RWPE2 (cell line): ENCODE measurements around the gene SLC24A3.

Experiments used
- ATAC-seq: fragments of 200-7000 bp; cut with Tn5 transposase; 3 replicates; pipeline ENCODE4 v1.9.1; 2021; ENCODE audit warnings: low read depth
- DNase-seq: peaks from one replicate; pipeline ENCODE4 v3.0.0-alpha.2; 2020; ENCODE audit warnings: low spot score
- H3K27ac ChIP-seq: fragments of 450-650 bp; 2 replicates; pipeline ENCODE4 v1.5.1; 2017; ENCODE audit warnings: mild to moderate bottlenecking; ENCODE audit not compliant: poor library complexity, severe bottlenecking
- H3K27me3 ChIP-seq: fragments of 250-450 bp; sonication (Bioruptor Pico); 2 replicates; pipeline ENCODE4 v1.5.1; 2021; ENCODE audit warnings: mild to moderate bottlenecking, moderate library complexity; ENCODE audit not compliant: insufficient read depth, poor library complexity, severe bottlenecking
- H3K36me3 ChIP-seq: fragments of 250-450 bp; sonication (Bioruptor Pico); 2 replicates; pipeline ENCODE4 v1.5.1; 2020; ENCODE audit warnings: low read depth, mild to moderate bottlenecking, moderate library complexity
- H3K4me1 ChIP-seq: fragments of 250-450 bp; sonication (Bioruptor Pico); 2 replicates; pipeline ENCODE4 v1.5.1; 2021; ENCODE audit warnings: mild to moderate bottlenecking, moderate library complexity; ENCODE audit not compliant: insufficient read depth, poor library complexity, severe bottlenecking
- H3K4me3 ChIP-seq: fragments of 250-450 bp; sonication (Bioruptor Pico); 2 replicates; pipeline ENCODE4 v1.5.1; 2021; ENCODE audit warnings: mild to moderate bottlenecking, moderate library complexity; ENCODE audit not compliant: severe bottlenecking
- H3K9me3 ChIP-seq: fragments of 250-450 bp; sonication (Bioruptor Pico); 2 replicates; pipeline ENCODE4 v1.5.1; 2021; ENCODE audit warnings: mild to moderate bottlenecking, moderate library complexity; ENCODE audit not compliant: severe bottlenecking
- TF ChIP-seq, protein P1 (sequence below): fragments of 450-650 bp; IDR thresholded peaks from one replicate; pipeline ENCODE4 v1.5.1; 2017; ENCODE audit warnings: mild to moderate bottlenecking, moderate library complexity; ENCODE audit not compliant: poor library complexity, severe bottlenecking

The SLC24A3 gene

DNA sequence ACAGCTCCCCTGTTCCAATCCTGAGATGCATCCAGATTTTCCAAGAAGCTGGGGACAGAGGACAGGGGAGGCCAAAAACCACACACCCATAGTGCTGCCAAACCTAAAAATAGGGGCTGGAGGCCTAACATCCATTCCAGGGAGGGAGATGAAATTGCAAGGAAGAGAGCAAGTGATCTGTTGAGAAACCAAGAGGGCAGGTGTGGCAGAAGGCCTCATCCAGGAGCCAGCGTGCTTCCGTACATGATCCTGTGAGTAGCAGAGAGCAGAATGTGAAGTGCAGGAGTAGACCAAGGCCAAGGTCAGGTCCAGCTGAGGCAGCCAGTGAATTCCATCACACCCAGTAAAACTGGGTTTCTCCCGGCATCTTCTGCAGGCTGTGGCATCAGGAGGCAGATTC lies 377.9 kb downstream of the SLC24A3 start:
- TF ChIP-seq, protein P1, sequence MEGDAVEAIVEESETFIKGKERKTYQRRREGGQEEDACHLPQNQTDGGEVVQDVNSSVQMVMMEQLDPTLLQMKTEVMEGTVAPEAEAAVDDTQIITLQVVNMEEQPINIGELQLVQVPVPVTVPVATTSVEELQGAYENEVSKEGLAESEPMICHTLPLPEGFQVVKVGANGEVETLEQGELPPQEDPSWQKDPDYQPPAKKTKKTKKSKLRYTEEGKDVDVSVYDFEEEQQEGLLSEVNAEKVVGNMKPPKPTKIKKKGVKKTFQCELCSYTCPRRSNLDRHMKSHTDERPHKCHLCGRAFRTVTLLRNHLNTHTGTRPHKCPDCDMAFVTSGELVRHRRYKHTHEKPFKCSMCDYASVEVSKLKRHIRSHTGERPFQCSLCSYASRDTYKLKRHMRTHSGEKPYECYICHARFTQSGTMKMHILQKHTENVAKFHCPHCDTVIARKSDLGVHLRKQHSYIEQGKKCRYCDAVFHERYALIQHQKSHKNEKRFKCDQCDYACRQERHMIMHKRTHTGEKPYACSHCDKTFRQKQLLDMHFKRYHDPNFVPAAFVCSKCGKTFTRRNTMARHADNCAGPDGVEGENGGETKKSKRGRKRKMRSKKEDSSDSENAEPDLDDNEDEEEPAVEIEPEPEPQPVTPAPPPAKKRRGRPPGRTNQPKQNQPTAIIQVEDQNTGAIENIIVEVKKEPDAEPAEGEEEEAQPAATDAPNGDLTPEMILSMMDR, result no peak
- no peak overlapping the region for H3K4me3 ChIP-seq
- ATAC-seq (no peak), DNase-seq (no peak)
- H3K36me3 ChIP-seq, result no peaks in the 10 kb centered on the region
- H3K4me1 ChIP-seq, result no peaks in the 10 kb centered on the region
- no peaks in the 10 kb centered on the region for H3K9me3 ChIP-seq
- H3K27me3 ChIP-seq, result no peaks in the 10 kb centered on the region
- no peak overlapping the region for H3K27ac ChIP-seq

DNA sequence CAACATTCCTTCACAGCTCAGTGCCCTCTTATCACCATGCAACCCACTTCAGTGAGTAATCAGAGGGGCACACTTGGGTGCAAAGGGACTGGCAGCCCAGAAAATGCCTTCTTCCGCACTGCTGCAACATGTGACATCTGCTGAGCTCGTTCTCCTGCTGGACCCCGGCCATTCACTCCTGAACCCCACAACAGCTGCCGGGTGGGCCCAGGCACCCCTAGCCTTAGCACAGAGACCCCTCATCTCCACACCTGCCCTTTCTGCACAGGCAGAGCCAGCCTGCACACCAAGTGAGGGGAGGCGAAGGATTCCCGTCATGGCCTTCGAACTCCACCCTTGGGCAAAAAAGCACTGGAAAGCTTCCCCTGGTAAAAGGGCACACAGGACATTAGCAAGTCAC lies 381.3 kb downstream of the SLC24A3 start:
- TF ChIP-seq, protein P1, result no peak
- no peak overlapping the region for H3K4me3 ChIP-seq
- no peaks in the 10 kb centered on the region for H3K36me3 ChIP-seq
- ATAC-seq (no peak), DNase-seq (no peak)
- H3K27me3 ChIP-seq, result no peaks in the 10 kb centered on the region
- no peaks in the 10 kb centered on the region for H3K9me3 ChIP-seq
- no peak overlapping the region for H3K27ac ChIP-seq
- no peaks in the 10 kb centered on the region for H3K4me1 ChIP-seq

- H3K36me3 ChIP-seq, result no peaks in the 10 kb centered on the region
- H3K4me3 ChIP-seq, result no peak overlapping the region
- H3K27me3 ChIP-seq, result no peaks in the 10 kb centered on the region
- TF ChIP-seq, protein P1, result no peak
- no peaks in the 10 kb centered on the region for H3K9me3 ChIP-seq
- H3K4me1 ChIP-seq, result no peaks in the 10 kb centered on the region
- DNase-seq (no peak), ATAC-seq (no peak)
- no peak overlapping the region for H3K27ac ChIP-seq
Observed at GRCh38 chr20:19594896-19595295, 382.5 kb downstream of the SLC24A3 start.

DNA sequence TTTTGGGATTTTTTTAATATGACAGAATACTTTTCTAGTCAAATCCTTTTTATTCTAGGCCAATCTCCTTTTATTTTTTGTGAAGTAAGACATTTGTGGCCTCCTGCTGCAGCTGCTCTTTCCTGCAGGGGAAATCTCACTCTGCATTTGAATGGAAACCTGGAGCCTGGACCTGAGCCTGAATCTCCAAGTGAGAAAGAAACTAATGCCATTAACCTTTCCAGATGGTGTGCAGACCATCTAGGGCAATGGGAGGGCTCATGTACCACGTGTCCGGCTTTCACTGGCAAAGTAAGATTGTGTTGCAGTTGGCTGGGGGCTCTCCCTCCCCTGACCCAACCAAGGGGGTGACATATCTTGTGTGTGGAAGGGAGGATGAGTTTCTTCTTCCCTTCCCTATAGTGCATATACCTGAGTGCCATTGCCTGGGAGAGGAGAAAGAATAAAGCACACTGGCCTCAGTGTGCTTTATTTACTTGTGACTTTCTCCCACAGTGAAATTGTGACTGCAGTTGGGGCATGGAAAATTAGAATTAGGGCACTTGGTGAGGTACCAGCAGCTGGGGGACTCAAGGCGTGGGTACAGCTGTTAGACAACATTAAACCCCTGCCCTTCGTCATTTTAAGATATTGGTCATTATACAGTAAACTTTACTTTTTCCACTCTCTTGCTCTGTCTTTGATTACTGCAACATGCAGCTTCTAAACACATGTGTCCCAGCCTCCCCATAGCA lies 385.8 kb downstream of the SLC24A3 start:
- H3K27me3 ChIP-seq, result no peaks in the 10 kb centered on the region
- no peak overlapping the region for H3K4me3 ChIP-seq
- H3K36me3 ChIP-seq, result no peaks in the 10 kb centered on the region
- H3K9me3 ChIP-seq, result no peaks in the 10 kb centered on the region
- no peak overlapping the region for H3K27ac ChIP-seq
- TF ChIP-seq, protein P1, result no peak
- no peak for DNase-seq
- no peaks in the 10 kb centered on the region for H3K4me1 ChIP-seq
- ATAC-seq, result no peak

GRCh38 chr20:19599200-19599599 lies 386.8 kb downstream of the SLC24A3 start:
- no peak overlapping the region for H3K27ac ChIP-seq
- TF ChIP-seq, protein P1, result no peak
- no peak for DNase-seq
- ATAC-seq, result no peak
- no peaks in the 10 kb centered on the region for H3K9me3 ChIP-seq
- no peak overlapping the region for H3K4me3 ChIP-seq
- H3K27me3 ChIP-seq, result no peaks in the 10 kb centered on the region
- no peaks in the 10 kb centered on the region for H3K4me1 ChIP-seq
- no peaks in the 10 kb centered on the region for H3K36me3 ChIP-seq
